Activated T-cell treated with anti-CD3 and anti-CD28 coated beads for 48 hours (primary cell): ENCODE data around the gene ITGA7.

Experiments
- DNase-seq: peaks from one replicate; pipeline ENCODE4 v3.0.0-alpha.2; 2020; ENCODE audit warnings: low read depth

ITGA7 gene, protein sequence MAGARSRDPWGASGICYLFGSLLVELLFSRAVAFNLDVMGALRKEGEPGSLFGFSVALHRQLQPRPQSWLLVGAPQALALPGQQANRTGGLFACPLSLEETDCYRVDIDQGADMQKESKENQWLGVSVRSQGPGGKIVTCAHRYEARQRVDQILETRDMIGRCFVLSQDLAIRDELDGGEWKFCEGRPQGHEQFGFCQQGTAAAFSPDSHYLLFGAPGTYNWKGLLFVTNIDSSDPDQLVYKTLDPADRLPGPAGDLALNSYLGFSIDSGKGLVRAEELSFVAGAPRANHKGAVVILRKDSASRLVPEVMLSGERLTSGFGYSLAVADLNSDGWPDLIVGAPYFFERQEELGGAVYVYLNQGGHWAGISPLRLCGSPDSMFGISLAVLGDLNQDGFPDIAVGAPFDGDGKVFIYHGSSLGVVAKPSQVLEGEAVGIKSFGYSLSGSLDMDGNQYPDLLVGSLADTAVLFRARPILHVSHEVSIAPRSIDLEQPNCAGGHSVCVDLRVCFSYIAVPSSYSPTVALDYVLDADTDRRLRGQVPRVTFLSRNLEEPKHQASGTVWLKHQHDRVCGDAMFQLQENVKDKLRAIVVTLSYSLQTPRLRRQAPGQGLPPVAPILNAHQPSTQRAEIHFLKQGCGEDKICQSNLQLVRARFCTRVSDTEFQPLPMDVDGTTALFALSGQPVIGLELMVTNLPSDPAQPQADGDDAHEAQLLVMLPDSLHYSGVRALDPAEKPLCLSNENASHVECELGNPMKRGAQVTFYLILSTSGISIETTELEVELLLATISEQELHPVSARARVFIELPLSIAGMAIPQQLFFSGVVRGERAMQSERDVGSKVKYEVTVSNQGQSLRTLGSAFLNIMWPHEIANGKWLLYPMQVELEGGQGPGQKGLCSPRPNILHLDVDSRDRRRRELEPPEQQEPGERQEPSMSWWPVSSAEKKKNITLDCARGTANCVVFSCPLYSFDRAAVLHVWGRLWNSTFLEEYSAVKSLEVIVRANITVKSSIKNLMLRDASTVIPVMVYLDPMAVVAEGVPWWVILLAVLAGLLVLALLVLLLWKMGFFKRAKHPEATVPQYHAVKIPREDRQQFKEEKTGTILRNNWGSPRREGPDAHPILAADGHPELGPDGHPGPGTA

DNA sequence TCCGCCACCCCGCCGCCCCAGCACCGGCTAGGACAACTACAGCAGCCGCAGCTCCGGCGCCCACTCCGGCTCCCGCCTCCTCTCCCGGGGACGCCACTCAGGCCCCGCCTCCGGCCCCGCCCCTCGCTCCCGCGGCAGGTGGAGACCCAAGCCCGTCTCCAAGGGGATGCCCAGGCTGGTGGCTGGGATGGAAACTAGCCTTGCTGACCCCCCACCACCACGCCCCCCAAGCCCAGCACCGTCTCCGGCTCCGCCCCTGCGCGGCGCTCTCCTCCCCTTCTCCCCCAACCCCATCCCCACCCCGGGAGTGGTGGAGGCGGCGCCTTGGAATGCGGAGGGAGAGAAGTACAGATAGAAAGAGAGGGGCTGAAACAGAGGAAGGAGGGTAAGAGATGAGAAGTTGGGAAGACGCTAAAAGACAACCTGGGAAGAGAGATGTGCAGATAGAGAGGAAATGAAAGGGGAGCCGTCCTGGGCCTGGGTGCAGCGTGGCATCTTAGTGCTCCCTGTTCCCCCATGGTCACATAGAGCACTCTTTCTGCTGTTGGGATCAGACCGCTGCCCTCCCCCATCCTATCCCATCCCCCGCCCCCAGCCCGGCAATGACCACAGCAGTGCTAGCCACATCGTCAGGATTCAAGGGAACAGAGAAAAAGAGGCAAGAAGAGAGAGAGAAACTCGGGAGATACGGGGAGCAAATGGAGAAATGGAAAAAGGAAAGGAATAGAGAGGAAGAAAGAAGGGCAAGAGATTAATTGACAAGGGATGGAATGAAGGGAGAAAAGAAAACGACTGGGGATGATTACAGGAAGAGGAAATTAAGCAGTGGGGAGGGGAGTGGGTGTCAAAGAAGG, at the start of gene ITGA7:
ITGA7 (minus strand) TSS at position 64 of the 854 bp plus-strand sequence. CDS start 222 bp downstream, outside the sequence.
- peak; percentile 58 for DNase-seq

DNA sequence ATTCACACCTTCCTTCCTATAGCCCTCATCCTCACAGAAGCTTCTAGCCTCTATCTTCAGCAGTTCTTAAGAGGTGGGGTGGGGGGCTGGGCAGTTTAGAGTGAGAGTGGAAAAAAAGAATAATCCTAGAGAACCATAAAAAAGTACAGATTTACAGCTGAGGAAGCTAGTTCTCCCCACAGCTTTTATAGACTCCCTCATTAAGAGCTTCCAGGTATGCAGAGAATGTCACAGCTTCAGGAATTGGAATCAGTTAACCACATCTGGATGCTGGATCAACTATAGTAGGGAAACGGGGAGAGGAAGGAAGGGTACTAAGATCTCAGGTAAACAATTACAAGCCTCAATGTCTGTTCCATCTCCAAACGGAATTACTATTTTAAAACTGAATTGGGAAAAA, 47.5 kb upstream of the ITGA7 start:
- DNase-seq: no peak

DNA sequence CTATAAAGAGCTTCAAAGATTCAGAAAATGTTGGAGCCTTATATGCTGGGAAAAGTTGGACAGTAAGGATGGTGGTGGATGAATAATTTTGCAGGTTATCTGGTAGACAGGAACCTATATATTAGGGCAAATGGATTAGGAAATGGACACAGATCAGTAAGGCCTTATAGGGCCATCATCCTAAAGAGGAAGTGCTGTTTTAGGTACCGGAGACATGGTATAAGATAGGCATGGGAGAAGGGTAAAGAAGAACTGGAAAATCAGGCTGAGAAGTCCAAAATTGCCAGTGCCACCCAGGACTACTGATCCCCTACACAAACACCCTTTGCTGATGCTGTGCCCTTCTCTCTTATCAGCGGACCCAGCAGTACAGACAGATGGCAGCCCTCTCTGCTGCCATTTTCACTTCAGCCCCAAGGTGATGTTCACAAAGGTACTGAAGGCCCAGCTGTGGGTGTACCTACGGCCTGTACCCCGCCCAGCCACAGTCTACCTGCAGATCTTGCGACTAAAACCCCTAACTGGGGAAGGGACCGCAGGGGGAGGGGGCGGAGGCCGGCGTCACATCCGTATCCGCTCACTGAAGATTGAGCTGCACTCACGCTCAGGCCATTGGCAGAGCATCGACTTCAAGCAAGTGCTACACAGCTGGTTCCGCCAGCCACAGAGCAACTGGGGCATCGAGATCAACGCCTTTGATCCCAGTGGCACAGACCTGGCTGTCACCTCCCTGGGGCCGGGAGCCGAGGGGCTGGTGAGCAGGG, 40.7 kb upstream of the ITGA7 start:
- DNase-seq: no peak

DNA sequence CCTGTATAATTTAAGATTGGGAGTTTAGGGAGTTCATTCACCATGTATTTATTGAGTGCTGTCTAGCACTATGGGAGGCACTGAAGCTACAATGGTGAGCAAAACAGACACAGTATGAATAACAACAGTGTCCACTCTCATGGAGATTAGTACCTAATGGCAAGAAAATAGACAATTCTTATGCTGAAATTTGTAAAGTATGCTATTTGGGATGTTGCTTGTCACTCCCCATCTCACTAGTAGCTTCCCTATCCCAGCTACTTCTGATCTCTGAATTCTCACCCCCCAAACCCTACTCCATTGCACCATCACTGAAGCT, 39.2 kb upstream of the ITGA7 start:
- no peak for DNase-seq

DNA sequence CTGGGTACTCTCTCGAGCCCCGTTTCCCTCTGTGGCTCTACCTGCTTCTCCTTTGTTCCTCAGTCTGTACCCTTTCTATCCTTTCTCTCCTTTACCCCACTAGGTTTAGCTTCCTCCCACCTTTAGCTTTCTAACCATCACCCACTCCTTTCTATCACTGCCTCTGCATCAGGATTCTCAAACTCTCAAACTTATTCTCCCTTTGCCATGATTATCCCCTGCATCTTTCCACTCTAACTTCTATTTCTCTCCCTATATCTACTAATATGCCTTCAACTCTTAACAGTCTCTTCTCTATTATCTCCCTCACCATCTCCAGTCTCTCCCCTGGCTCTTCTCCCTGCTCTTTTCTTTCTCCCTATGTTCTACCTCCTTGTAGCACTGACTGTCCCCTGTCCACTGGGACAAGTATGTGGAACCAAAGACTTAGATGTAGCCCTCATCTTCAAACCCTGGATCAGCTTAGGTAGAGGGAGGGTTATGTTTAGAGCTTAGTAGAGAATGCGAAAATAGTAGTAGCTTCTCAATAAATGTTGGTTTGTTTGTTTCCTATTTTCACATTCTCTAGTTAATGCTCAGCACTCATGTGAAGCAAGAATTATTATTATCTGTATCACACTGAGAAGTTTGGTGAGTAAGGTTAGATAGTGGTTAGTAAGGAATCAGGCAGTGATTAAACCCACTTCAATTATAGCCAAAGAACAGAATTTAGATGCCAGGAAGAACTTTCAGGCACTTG, 38.6 kb upstream of the ITGA7 start:
- DNase-seq: no peak

DNA sequence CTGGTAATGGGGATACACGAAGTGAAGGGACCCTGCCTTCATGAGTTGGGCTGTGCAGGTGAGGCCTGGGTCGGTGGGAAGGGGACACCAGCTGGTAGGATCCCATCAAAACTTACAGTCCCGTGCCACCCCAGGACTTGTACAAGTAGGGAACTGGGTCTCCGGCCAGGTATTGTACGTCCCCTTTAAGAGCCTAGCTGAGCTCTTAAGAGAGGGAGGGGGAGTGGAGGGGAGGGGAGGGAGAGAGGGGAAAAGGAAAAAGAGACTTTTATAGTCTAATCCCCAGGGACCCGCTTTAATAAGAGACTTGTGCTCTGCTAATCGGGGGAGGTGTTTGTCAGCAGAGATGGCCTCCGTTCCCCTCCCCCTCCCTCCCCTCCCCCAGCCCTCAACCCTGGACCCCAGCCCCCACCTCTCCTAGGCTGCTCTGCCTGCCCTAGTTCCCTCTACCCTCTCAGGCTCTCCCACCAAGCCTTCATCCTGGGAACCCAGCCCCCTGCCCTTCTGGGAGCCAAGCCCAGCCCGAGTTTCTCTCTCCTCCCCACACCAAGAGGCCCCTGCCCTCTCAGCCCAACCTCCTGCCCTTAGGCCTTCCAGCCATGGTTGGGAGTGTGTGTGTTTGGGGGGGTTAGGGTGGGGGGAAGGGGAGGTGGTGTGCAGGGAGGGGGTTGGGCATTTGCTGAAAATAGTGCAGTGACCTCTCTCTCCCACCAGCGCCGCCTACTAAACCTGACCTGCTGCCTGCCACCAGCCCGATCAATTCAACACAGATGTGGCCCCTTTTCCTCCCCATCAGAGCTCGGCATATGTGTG, 37.9 kb upstream of the ITGA7 start:
- no peak for DNase-seq

DNA sequence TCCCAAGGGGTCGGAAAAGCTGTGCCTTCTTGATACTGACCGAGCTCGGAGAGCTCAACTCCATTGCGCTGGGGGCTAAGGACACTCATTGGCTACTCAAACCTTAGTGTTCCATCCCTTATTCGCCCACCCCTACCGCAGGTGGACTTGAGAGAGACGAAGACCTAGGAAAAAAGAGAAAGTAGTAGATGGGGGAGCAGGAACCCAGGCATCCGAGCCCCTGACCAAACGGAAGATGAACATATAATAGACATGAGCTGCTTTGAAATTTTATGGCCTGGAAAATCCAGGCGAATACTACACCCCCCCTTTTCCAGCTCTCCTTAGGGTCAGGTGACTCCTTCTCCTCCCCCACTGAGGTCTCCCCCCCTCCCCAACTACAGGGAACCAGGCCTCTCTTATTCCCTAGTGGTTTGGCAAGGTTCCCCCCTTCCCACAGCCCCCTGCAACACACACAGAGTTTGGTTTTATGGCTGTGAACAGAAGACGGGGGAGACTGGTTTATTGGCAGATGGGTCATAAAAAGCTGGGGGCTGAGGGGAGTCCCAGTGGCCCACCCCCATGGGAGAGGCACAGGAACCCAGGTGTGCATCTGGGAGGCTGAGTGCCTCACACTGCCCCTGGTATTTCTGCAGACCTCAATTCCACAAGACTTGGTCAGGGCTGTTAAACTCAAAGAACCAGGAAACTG, 36.8 kb upstream of the ITGA7 start:
- no peak for DNase-seq

DNA sequence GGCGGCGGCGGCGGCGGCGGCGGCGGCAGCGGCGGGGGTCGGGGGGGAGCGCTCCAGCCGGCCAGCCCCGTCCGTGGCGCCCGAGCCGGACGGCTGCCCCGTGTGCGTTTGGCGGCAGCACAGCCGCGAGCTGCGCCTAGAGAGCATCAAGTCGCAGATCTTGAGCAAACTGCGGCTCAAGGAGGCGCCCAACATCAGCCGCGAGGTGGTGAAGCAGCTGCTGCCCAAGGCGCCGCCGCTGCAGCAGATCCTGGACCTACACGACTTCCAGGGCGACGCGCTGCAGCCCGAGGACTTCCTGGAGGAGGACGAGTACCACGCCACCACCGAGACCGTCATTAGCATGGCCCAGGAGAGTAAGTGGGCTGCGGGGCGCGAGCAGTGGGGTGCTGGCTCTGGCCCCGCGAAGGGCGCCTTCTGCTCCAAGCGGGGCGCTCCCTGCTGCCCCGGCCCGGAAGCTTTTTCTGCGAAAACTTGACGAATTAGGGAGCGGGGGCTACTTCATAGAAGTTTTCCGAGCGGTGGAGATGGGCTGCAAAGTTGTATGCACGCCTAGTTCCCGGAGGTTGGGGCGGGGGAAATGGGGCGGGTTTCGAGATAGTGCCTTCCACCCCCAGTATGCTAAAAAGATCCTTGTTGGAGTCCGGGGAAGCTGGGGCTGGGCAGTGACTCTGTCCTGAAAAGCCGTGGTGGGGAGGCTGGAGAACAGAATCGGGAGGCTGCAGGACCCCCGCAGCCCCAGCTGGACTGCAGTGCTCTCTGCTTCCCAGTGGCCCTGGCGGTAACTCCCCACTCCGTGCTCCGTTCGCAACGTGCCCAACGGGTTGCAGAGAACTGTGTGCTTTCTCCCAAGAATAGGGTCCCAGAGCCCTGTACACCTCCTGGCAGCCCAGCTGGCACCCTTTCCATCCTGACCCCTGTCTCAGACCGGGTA, 36.0 kb upstream of the ITGA7 start:
- peak; percentile 43 for DNase-seq

DNA sequence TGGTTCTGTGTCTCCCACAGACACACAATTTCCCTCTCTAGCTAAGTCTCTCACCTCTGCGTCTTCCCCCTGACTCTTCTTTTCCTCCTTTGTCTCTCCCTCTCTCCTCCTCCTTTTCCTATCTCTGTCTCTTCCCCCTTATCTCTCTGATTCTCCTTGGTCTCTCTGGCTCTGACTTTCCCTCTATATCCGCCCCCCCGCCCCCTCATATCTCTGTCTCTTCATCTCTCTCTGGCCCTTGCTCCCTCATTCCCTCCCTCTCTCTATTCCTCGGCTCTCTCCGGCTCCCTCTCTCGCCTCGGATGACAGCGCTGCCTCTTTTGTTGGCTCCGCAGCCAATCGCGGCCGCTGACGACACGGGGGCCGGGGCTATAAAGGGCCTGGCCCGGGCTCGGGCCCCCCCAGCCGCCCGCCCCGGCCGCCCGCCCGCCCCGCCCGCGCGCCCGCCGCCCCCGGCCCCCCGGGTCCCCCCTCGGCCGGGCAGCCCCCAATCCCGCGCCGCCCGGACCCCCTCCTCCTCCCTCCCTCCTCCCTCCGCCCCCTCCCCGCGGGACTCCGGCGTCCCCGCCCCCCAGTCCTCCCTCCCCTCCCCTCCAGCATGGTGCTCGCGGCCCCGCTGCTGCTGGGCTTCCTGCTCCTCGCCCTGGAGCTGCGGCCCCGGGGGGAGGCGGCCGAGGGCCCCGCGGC, 35.2 kb upstream of the ITGA7 start, which contains the start of gene GDF11:
GDF11 (plus strand) TSS at position 404 of the 687 bp plus-strand sequence; CDS start at position 599, 195 bp downstream.
- peak; percentile 70 for DNase-seq

DNA sequence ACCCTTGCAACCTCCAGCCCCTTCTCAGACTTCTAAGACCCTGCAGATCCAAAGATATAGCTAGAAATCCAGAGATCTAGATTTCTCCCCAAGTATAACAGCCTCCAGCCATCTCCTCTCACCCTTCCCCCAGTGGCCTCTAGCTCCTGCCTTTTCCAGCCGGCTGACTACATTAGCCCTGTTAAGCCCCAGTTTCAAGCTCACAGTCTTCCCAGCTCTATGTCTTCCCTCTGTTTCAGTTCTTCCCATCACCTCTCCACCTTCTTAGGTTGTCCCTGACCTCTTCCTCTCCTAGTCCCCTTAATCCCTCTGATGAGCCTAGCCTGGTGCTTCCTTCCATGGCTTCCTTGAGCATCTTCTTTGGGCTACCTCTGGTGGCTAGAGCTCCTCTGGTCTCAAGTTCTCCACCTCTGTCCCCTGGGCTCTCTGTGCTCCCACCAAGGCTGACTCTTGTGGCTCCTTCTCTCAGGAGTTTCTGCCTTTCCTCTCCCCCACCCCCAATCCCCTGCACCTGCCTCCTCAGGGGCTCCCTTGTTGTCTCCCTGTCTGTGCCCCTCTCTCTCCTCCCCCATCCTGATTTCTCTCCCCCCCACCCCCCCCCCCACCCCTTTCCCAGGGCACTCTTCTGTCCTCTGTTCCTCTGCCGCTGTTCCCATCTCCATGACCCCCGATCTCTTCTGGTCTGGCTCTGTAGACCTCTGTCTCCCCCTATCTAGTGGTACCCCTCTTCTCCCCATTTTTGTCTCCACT, 34.4 kb upstream of the ITGA7 start:
- DNase-seq: no peak

DNA sequence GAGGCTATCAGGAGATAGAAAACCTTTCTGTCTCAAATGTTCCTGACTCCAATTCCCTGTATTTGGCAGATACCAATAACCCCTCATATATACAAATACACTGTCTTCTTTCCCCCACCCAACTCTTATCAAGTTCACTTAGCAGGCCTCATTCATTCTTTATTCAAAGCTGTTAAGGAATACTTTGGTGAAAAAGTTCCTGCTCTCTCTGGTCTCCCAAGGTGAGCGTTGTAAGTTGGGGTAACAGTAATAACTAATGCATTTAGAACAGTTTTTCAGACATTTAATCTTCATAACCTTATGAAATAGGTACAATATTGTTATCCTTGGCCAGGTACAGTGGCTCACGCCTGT, 31.3 kb upstream of the ITGA7 start:
- no peak for DNase-seq

DNA sequence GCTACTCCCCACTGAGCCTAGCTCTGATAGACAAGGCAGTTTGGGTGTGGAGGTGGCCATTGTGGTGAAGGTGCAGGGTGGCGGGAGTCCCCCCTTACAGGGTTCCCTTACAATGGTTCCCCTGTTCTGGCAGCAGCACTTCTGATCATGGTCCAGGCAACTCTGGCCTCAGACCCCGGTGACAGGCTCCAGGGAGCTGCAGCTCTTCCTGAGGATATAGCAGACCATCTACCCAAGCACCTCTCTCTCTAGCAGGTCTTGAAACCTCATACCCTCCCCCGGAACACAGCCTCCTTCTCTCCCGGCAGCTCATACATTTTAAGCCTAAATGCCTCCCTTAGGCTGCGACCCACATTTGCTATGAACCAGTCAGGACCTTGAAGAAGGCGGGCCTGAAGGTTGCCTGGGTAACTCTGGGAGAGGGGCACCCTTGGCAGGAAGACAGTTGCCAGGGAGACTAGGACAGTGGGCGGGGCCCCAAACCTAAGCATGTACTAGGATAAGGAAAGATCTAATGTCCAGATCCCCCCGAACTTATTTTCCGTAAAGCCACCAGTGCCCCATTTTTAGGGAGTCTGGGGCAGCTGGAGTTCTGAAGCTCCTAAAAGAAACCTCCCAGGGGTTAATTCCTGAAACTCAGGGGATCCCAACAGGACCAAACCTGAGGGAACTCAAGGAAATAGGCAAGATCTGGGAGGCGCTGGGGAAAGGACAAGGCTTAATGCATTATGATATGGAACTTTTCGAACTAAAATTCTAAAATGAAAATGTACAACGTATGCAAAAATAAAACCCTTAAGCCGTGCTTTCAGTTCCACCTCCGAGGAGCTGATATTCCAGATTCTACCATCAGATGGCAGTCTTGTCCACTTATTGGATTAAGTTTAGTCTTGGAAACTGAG, 30.7 kb upstream of the ITGA7 start:
- DNase-seq: peak; percentile 63

DNA sequence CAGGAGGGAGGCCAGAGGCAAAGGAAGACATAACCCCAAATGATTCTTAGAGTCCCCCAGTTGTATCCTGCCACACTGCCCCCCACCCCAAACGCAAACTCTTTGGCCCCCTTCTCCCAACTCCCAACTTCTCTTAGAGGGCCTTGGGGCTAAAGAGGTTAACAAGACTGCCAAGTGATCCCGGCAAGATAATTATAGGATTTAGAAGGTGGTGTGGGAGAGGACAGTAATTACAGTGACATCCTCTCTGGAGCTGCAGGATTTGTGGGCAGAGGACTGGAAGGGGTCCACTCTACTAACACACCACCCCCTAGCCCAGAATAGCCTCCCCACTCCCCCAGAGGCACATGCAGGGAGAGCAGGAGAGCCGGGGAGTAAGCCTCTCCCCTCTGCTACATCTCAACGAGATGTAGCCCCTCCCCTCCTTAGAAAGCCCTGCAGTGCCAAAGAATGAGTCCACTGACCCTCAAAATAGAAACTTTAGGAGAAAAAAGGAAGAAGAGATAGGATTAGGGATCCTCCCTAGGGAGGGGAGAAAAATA, 29.9 kb upstream of the ITGA7 start:
- no peak for DNase-seq

DNA sequence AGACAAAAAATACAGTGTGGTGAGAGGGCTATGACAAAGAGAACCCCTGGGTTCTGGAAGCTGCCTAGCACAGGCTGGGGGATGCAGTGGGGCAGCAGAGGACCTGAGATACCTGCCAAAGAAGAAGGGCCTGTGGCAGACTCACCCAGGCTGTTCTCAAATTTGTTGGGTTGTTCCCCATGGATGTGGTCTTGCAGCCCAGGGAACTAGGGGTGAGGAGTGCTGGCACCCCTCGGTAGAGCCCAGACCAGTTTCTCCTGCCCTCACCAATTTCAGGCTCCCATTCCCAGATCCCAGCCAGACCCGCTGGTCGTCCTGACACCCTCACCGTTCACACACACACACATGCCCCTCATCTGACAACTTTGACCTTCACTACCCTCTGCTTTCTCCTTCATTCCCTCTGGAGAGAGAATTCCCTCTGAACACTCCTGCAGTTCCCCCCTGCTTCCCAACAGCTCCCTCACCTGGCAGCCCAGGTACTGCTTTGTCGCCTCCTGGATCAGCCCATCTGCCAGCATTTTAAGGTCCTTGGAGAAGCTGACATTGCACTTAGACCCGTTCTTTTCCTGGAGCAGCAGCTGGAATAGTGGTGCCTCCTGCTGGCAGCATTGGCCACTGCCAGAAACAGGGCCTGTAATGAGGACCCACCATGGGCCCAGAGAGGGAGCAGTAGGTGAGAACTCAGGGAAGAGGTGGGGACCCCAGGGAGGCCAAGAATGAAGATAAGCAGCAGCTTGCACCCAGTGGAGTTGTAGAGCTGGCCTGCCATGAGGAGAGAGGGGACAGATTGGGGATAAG, 29.3 kb upstream of the ITGA7 start:
- DNase-seq: peak; percentile 60
